Stomach (tissue), 4 donors: ENCODE measurements around the gene PKNOX2.

ENCODE experiments used
- CTCF ChIP-seq, 7 experiments: fragments of 450-650 bp in 4 of 7; fragments of 200-600 bp in 3 of 7; sonication (generic) in 3 of 7; IDR thresholded peaks; one replicate each; pipeline ENCODE4 v1.5.1; 2016 to 2019; ENCODE audit warnings: antibody characterized with exemption in 7 of 7, control low read depth in 2 of 7, mild to moderate bottlenecking in 1 of 7
- POLR2A ChIP-seq, 4 donors: fragments of 450-650 bp; IDR thresholded peaks; one replicate each; pipeline ENCODE4 v1.6.1; 2016; ENCODE audit warnings: antibody characterized with exemption in 4 of 4, control low read depth in 2 of 4, mild to moderate bottlenecking in 1 of 4, moderate library complexity in 1 of 4
- POLR2AphosphoS5 ChIP-seq, 3 donors: sonication (generic); formaldehyde crosslinking; IDR thresholded peaks; one replicate each; pipeline ENCODE4 v1.6.1; 2016; ENCODE audit warnings: antibody characterized with exemption in 3 of 3

- TF ChIP-seq CTCF (IDR thresholded peaks at IDR 0.05), result no peak
- TF ChIP-seq POLR2A (IDR thresholded peaks at IDR 0.05), result no peak
- TF ChIP-seq POLR2AphosphoS5 (IDR thresholded peaks at IDR 0.05), result no peak
Measured at GRCh38 chr11:125305345-125305744, 140.8 kb downstream of the PKNOX2 start.
